Fibroblast of peridontal ligament (primary cell): ENCODE data around the gene HHLA2.

Source experiments
- DNase-seq: peaks from one replicate; pipeline ENCODE4 v3.0.0-alpha.2; 2010; ENCODE audit errors: extremely low read depth

The HHLA2 gene

GRCh38 chr3:108393128-108393900, 97.0 kb downstream of the HHLA2 start:
- no peak for DNase-seq

GRCh38 chr3:108394016-108394415, 97.7 kb downstream of the HHLA2 start:
- DNase-seq, result no peak

- no peak for DNase-seq
These were observed 98.2 kb downstream of the HHLA2 start for GRCh38 chr3:108394563-108394962.

GRCh38 chr3:108396336-108396735, 100.0 kb downstream of the HHLA2 start:
- DNase-seq, result no peak

GRCh38 chr3:108398510-108398909, 102.2 kb downstream of the HHLA2 start:
- DNase-seq, result no peak

- DNase-seq, result no peak
These were observed 105.5 kb downstream of the HHLA2 start for GRCh38 chr3:108401836-108402235.

GRCh38 chr3:108403198-108403597, 106.8 kb downstream of the HHLA2 start:
- no peak for DNase-seq

GRCh38 chr3:108403686-108404345, 107.5 kb downstream of the HHLA2 start:
- DNase-seq, result peak; percentile 20

GRCh38 chr3:108404368-108404767, 108.0 kb downstream of the HHLA2 start:
- DNase-seq, result no peak

- peak; percentile 61 for DNase-seq
These were observed 109.8 kb downstream of the HHLA2 start for GRCh38 chr3:108406063-108406660.

GRCh38 chr3:108406661-108407206, 110.4 kb downstream of the HHLA2 start:
- DNase-seq, result peak; percentile 71

GRCh38 chr3:108407886-108408285, 111.5 kb downstream of the HHLA2 start:
- no peak for DNase-seq

- DNase-seq, result no peak
These were observed 112.8 kb downstream of the HHLA2 start for GRCh38 chr3:108408883-108409799.

- DNase-seq, result no peak
These were observed 113.4 kb downstream of the HHLA2 start for GRCh38 chr3:108409800-108410178.

GRCh38 chr3:108410531-108410984, 114.2 kb downstream of the HHLA2 start:
- DNase-seq, result no peak

GRCh38 chr3:108412121-108412750, 115.9 kb downstream of the HHLA2 start:
- DNase-seq, result no peak

- DNase-seq, result no peak
These were observed 117.7 kb downstream of the HHLA2 start for GRCh38 chr3:108414007-108414406.

- DNase-seq, result no peak
These were observed 119.3 kb downstream of the HHLA2 start for GRCh38 chr3:108415661-108416060.

- DNase-seq, result no peak
These were observed 119.9 kb downstream of the HHLA2 start for GRCh38 chr3:108416111-108416869.

GRCh38 chr3:108420926-108421325, 124.6 kb downstream of the HHLA2 start:
- DNase-seq, result peak; percentile 66
